ENCODE data around the gene CBY1.

CBY1 gene

DNA sequence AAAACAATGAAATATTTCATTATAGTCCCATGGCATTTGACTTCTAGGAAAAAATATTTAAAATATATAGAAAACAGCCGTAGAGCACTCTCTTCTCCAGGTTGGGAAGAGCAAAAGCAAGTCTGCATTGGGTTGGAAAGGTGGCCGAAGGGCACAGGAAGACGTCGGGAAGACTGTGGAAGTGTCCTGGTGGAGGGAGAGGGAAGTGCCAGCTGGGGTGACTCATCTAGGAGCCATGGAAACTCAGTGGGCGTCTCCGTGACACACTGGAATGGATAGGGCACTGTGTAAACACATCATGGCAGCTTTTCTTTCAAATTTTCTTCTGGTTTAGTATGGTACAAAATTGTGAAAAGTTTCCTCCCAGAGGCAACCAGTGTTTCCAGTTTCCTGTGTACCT lies 62.0 kb downstream of the CBY1 start:
- ChIA-PET POLR2A (interaction anchor here (0.6 to 1.2 kb wide), 2 partner anchors 15 to 508 kb away, joined by 3 read pairs; no protein-coding TSS in a partner anchor), CTCF (interaction anchor here (1.1 to 3.1 kb wide), 8 partner anchors 8 to 51 kb away, joined by 3 to 21 read pairs (median 4); partner anchors contain the start of gene TOMM22)
- TF ChIP-seq, protein P1, sequence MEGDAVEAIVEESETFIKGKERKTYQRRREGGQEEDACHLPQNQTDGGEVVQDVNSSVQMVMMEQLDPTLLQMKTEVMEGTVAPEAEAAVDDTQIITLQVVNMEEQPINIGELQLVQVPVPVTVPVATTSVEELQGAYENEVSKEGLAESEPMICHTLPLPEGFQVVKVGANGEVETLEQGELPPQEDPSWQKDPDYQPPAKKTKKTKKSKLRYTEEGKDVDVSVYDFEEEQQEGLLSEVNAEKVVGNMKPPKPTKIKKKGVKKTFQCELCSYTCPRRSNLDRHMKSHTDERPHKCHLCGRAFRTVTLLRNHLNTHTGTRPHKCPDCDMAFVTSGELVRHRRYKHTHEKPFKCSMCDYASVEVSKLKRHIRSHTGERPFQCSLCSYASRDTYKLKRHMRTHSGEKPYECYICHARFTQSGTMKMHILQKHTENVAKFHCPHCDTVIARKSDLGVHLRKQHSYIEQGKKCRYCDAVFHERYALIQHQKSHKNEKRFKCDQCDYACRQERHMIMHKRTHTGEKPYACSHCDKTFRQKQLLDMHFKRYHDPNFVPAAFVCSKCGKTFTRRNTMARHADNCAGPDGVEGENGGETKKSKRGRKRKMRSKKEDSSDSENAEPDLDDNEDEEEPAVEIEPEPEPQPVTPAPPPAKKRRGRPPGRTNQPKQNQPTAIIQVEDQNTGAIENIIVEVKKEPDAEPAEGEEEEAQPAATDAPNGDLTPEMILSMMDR (IDR thresholded peaks at IDR 0.05; ENCODE audit: insufficient read depth, low read length, missing control alignments) = peak; percentile 63
- no peak overlapping the region for H3K4me3 ChIP-seq (ENCODE audit: low read depth, low read length)
- DNase-seq (ENCODE audit: low read depth, low spot score) = no peak

DNA sequence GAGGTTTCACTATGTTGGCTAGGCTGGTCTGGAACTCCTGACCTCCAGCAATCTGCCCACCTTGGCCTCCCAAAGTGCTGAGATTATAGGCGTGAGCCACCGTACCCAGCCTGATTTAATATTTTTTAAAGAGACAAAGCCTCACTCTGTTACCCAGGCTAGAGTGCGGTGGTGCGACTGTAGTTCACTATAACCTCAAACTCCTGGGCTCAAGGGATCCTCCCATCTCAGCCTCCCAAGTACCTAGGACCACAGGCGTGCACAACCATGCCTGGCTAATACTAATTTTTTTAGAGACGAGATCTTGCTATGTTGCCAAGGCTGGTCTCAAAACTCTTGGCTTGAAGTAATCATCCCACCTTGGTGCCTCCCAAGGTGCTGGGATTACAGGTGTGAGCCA lies 62.8 kb downstream of the CBY1 start:
- TF ChIP-seq, protein P1 (IDR thresholded peaks at IDR 0.05; ENCODE audit: insufficient read depth, low read length, missing control alignments) = no peak
- DNase-seq (ENCODE audit: low read depth, low spot score) = no peak
- ChIA-PET POLR2A (no interaction called here), CTCF (interaction anchor here (1.1 to 3.1 kb wide), 4 partner anchors 11 to 50 kb away, joined by 3 to 21 read pairs (median 4); no protein-coding TSS in a partner anchor)
- no peak overlapping the region for H3K4me3 ChIP-seq (ENCODE audit: low read depth, low read length)

DNA sequence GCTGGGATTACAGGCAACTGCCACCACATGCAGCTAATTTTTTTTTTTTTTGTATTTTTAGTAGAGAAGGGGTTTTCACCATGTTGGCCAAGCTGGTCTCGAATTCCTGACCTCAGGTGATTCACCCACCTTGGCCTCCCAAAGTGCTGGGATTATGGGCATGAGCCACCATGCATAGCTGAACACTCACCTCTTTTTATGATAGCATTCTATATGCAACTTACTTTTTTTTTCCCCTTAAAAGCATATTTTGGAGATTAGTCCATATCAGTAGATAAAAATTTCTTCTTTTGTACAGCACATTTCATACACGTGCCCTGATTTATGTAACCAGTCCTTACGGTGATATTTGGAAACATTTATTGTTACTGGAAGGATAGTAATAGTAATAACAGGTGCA lies 63.9 kb downstream of the CBY1 start:
- CTCF ChIA-PET = interaction anchor here (1.5 kb wide), 1 partner anchor 9 kb away, joined by 4 read pairs; no protein-coding TSS in a partner anchor
- DNase-seq (ENCODE audit: low read depth, low spot score) = no peak
- TF ChIP-seq, protein P1 (IDR thresholded peaks at IDR 0.05; ENCODE audit: insufficient read depth, low read length, missing control alignments) = no peak
- POLR2A ChIA-PET = interaction anchor here (0.7 to 0.9 kb wide), 2 partner anchors 23 to 388 kb away, joined by 3 read pairs; no protein-coding TSS in a partner anchor
- no peak overlapping the region for H3K4me3 ChIP-seq (ENCODE audit: low read depth, low read length)

DNA sequence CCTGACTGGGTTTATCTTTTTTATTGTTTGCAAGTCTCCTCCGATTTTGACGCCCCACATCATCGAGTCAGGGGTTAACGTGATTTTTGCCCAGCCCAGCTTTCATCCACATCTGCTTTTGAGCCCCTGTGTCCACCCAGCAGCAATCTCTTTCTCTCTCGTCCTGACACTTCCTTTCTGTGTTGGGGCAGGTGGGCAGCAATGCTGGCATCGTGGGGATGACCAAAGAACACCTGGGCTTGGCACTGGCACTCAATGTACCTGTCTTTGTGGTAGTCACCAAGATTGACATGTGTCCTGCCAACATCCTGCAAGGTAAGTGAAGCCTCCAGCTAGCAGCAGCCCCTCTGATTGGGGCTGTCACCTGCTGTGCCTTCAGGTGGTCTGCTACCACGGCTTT lies 65.1 kb downstream of the CBY1 start:
- TF ChIP-seq, protein P1 (IDR thresholded peaks at IDR 0.05; ENCODE audit: insufficient read depth, low read length, missing control alignments) = no peak

More for the DNA sequence above, 65.1 kb downstream of the CBY1 start:
- DNase-seq (ENCODE audit: low read depth, low spot score) = no peak
- ChIA-PET CTCF (interaction anchor here (0.7 to 1.2 kb wide), 3 partner anchors 9 to 669 kb away, joined by 3 to 5 read pairs (median 3); no protein-coding TSS in a partner anchor), POLR2A (no interaction called here)
- no peak overlapping the region for H3K4me3 ChIP-seq (ENCODE audit: low read depth, low read length)
